HT1080 (cell line): ENCODE data around the gene ERCC1. TPM values are rescaled to one million over a fixed set of nuclear protein-coding genes. Genes with fewer than 3 reads are reported as not detected.

Source experiments
- DNase-seq: peaks from one replicate; pipeline ENCODE4 v3.0.0-alpha.2; 2015; ENCODE audit warnings: low read depth
- polyA plus RNA-seq, 2 experiments: library from polyadenylated mRNA; depleted of rRNA; stranded (reverse); fragments of >200 nt; gene quantifications; 2 replicates each; pipeline ENCODE4 v1.2.3, GENCODE V29; 2015
- total RNA-seq: library from RNA; depleted of rRNA; stranded (reverse); fragments of >200 nt; shearing (Covaris generic); gene quantifications from 2 replicates; pipeline ENCODE4 v1.2.3, GENCODE V29; 2014; rRNA removed

The ERCC1 gene
- total RNA-seq: 125 and 137 TPM in 2 replicates
- polyA plus RNA-seq (2015; cell fraction: cytosol; rRNA removed): 96.3 and 98.1 TPM in 2 replicates
- polyA plus RNA-seq (2015; cell fraction: nucleus; rRNA removed): 99.8 and 118 TPM in 2 replicates

- DNase-seq: peak; percentile 95
These were observed at the start of gene ERCC1 for GRCh38 chr19:45423589-45424190. Gene ERCC1 (minus strand): TSS chr19:45423917. CDS start chr19:45423374, 543 bp downstream.

GRCh38 chr19:45473367-45473681, 49.6 kb upstream of the ERCC1 start:
- DNase-seq: no peak

DNA sequence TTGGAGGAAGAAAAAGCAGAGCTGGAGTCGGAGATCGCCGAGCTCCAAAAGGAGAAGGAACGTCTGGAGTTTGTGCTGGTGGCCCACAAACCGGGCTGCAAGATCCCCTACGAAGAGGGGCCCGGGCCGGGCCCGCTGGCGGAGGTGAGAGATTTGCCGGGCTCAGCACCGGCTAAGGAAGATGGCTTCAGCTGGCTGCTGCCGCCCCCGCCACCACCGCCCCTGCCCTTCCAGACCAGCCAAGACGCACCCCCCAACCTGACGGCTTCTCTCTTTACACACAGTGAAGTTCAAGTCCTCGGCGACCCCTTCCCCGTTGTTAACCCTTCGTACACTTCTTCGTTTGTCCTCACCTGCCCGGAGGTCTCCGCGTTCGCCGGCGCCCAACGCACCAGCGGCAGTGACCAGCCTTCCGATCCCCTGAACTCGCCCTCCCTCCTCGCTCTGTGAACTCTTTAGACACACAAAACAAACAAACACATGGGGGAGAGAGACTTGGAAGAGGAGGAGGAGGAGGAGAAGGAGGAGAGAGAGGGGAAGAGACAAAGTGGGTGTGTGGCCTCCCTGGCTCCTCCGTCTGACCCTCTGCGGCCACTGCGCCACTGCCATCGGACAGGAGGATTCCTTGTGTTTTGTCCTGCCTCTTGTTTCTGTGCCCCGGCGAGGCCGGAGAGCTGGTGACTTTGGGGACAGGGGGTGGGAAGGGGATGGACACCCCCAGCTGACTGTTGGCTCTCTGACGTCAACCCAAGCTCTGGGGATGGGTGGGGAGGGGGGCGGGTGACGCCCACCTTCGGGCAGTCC, 49.0 kb upstream of the ERCC1 start:
- DNase-seq: no peak

DNA sequence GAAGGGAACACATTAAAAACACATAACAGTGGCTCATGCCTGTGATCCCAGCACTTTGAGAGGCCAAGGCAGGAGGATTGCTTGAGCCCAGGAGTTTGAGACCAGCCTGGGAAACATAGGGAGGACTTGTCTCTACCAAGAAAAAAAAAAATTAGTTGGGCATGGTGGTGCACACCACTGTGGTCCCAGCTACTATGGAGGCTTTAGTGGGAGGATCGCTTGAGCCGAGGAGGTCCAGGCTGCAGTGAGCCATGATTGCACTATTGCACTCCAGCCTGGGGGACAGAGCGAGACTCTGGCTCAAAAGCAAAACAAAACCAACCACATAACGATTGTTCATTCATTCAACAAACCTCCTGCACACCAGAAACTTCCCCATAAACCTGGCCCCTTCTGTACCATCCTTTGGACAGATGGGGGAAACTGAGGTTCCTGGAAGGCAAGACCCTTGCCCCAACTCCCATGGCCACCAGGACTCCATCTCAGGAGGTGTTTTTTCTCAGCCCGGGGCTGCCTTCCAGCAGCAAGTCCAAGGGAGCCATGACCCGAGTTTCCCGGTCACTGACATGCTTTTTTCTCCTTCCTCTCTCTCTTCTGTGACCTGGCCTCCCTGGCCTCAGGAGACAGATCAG, 48.3 kb upstream of the ERCC1 start:
- DNase-seq: no peak

DNA sequence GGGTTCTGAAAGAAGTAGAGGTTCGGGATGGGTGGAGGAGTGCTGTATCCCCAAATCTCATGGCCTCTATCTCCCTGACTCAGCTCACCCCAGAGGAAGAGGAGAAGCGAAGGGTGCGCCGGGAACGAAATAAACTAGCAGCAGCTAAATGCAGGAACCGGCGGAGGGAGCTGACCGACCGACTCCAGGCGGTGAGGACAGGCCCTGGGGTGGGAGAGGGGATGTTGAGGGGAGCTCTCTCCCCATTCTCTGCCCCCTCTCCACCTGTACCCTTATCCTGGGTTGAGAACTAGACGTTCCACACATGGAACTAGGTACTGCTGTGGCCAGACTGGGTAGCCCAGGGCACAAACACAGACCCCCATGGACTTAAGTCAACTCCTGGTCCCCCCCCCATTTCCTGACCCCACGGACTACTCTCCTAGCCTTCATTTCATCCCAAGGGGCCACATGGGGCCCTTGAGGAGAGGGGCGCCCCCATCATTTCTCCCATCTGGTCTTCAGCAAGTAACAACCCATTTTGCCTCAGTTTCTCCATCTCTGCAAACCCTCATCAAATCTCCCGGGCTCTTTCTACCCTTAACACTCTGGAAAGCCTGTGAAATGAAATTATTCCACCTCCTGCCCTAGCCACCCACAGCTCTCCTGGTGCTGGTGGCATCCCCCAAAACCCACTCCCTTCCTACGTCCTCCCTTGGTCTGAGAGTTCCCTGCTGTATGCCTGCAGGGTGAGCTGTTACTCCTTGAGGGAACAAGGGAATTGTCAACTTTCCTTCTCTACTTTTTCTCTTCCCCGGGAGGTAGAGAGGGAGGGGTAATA, 47.6 kb upstream of the ERCC1 start:
- no peak for DNase-seq

DNA sequence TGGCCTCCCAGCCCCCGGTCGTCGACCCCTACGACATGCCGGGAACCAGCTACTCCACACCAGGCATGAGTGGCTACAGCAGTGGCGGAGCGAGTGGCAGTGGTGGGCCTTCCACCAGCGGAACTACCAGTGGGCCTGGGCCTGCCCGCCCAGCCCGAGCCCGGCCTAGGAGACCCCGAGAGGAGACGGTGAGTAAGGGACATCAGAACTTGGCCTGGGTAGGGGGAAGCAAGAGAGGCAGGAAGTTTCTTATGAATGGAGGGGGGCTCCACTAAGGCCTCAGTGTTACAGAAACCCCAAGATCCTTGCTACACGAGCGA, 47.0 kb upstream of the ERCC1 start:
- no peak for DNase-seq

- peak; percentile 62 for DNase-seq
These were observed 46.4 kb upstream of the ERCC1 start for GRCh38 chr19:45469945-45470761.

GRCh38 chr19:45469132-45469944, 45.6 kb upstream of the ERCC1 start:
- peak; percentile 93 for DNase-seq

- DNase-seq: no peak
These were observed 45.0 kb upstream of the ERCC1 start for GRCh38 chr19:45468803-45469131.

GRCh38 chr19:45468159-45468651, 44.5 kb upstream of the ERCC1 start:
- DNase-seq: no peak

DNA sequence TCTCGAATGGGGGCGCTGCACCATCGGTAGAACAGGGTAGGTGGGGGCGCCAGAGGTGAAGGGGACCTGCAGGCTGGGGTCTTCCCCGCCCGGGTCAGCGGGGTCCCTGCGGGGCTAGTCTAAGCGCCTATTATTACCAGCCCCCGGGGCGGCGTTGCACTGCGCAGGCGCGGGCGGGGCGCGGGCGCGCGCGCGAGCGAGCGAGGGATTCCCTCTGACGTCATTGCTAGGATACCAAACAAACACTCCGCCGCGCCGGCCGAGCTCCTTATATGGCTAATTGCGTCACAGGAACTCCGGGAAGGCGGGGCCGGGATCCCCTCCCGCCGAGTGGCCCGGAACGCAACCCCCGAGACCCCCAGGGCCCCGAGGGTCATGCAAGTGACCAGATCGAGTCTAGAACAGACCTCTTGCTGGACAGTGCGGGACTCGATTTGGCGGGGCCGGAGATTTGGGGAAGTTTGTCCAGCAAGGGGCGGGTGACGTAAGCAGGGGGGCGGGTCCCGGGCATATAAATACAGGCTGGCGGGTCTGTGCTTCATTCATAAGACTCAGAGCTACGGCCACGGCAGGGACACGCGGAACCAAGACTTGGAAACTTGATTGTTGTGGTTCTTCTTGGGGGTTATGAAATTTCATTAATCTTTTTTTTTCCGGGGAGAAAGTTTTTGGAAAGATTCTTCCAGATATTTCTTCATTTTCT, 43.9 kb upstream of the ERCC1 start, which contains the start of gene FOSB:
Gene FOSB (plus strand): TSS at position 541 of the 703 bp plus-strand sequence. CDS start 591 bp downstream, outside the sequence.
- peak; percentile 75 for DNase-seq

- DNase-seq: no peak
These were observed 43.4 kb upstream of the ERCC1 start for GRCh38 chr19:45467115-45467455.

DNA sequence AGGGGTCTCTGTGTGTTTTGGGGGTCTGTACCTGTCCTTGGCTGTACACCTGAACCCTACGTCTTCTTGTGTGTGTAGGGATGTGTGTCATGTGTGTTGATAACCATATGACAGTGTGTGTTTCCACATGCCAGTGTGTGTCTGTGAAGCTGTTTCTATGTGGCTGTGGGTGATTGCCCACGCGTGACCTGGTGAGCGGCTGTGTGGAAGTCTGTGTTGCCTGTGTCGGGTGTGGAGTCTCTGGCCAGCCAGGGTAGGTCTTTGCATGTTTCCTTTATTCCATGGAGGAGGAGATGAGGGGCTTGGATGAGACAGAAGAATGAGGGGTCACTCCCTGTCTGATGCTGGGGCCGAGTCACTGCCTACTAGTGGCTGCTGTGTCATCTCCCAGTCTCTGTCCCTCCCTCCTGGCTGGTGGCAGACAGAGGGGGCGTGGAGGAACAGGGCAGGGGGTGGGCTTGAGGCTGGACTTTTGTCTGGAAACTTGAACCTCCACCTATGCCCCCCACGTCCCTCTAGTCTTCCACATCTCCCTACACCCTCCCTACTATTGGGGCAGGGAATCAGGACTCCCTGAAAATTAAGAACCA, 41.2 kb upstream of the ERCC1 start:
- no peak for DNase-seq

- no peak for DNase-seq
These were observed 40.6 kb upstream of the ERCC1 start for GRCh38 chr19:45464274-45464673.

DNA sequence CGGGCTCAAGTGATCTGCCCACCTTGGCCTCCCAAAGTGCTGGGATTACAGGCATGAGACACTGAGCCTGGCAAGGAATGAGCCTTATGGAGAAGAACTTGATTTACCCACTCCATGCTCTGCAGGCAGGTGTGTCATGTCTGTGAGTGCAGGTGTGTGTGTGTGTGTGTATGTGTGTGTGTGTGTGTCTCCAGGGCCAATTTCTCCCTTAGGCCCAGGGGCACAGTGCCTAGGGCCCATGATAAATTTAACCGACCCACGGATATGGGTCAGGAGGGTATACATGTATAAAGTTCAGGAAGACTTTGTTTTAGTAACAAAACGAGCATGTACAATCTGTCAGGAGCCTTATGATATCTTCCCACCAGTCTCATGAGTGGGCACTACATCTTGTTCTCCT, 39.5 kb upstream of the ERCC1 start:
- no peak for DNase-seq

DNA sequence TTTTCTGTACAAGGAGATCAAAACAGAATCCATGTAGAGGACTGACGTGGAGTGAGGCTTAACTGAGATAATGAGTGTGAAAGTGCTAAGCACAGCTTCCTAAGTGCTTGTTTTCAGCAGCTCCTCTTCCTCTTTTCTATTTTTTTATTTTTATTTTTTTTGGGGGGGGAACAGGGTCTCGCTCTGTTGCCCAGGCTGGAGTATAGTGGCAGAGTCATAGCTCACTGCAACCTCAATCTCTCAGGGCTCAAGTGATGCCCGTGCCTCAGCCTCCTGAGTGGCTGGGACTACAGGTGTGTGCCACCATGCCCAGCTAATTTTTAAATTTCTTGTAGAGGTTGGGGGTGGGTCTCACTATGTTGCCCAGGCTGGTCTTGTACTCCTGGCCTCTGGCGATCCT, 38.5 kb upstream of the ERCC1 start:
- DNase-seq: no peak

GRCh38 chr19:45460807-45461347, 37.2 kb upstream of the ERCC1 start:
- no peak for DNase-seq

- DNase-seq: no peak
These were observed 34.1 kb upstream of the ERCC1 start for GRCh38 chr19:45457776-45458175.

- no peak for DNase-seq
These were observed 32.7 kb upstream of the ERCC1 start for GRCh38 chr19:45456500-45456815.
